NB4 (cell line): ENCODE measurements around the gene LPP.

Experiments
- DNase-seq: peaks from one replicate; pipeline ENCODE4 v3.0.0; 2010; ENCODE audit warnings: low read depth
- H3K4me3 ChIP-seq: one replicate; pipeline ENCODE4 v1.5.1; 2011; ENCODE audit warnings: mild to moderate bottlenecking, low read depth, low read length, moderate library complexity
- MYC ChIP-seq: IDR thresholded peaks from 2 replicates; pipeline ENCODE4 v1.6.1; 2011; ENCODE audit warnings: low read depth, low read length
- POLR2A ChIP-seq: IDR thresholded peaks from 2 replicates; pipeline ENCODE4 v1.6.1; 2011; ENCODE audit warnings: mild to moderate bottlenecking; ENCODE audit not compliant: insufficient read length; ENCODE audit errors: extremely low read depth
- TF ChIP-seq, protein P1 (sequence below): IDR thresholded peaks from 2 replicates; pipeline ENCODE4 v1.6.1; 2011; ENCODE audit warnings: low read depth, low read length
- TF ChIP-seq, protein P2 (sequence below): IDR thresholded peaks from one replicate; pipeline ENCODE4 v1.5.1; 2012; ENCODE audit warnings: low read depth, low read length

Gene LPP

DNA sequence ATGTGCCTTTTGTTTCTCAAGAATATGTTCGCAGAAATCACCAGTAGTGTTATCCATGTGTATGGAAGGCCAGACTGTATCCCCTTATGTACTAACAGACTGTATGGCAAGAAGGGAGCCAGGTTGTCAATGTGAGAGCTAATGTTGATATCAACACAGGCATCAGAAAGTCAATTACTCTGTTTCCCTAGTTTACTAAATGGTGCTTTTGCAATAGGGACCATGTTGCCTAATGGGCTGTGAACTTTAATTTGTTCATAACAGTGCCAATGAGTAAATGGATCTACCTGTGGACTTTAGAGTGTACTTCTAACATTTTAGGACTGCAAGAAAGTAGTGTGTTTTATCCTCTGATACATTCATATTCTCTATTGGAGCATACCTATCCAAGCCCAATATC is 586.1 kb downstream of the LPP start:
- no peak for DNase-seq
- TF ChIP-seq MYC (no peak), POLR2A (no peak)
- TF ChIP-seq, protein P1, sequence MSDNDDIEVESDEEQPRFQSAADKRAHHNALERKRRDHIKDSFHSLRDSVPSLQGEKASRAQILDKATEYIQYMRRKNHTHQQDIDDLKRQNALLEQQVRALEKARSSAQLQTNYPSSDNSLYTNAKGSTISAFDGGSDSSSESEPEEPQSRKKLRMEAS: no peak
- TF ChIP-seq, protein P2, sequence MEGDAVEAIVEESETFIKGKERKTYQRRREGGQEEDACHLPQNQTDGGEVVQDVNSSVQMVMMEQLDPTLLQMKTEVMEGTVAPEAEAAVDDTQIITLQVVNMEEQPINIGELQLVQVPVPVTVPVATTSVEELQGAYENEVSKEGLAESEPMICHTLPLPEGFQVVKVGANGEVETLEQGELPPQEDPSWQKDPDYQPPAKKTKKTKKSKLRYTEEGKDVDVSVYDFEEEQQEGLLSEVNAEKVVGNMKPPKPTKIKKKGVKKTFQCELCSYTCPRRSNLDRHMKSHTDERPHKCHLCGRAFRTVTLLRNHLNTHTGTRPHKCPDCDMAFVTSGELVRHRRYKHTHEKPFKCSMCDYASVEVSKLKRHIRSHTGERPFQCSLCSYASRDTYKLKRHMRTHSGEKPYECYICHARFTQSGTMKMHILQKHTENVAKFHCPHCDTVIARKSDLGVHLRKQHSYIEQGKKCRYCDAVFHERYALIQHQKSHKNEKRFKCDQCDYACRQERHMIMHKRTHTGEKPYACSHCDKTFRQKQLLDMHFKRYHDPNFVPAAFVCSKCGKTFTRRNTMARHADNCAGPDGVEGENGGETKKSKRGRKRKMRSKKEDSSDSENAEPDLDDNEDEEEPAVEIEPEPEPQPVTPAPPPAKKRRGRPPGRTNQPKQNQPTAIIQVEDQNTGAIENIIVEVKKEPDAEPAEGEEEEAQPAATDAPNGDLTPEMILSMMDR: no peak
- no peak overlapping the region for H3K4me3 ChIP-seq

DNA sequence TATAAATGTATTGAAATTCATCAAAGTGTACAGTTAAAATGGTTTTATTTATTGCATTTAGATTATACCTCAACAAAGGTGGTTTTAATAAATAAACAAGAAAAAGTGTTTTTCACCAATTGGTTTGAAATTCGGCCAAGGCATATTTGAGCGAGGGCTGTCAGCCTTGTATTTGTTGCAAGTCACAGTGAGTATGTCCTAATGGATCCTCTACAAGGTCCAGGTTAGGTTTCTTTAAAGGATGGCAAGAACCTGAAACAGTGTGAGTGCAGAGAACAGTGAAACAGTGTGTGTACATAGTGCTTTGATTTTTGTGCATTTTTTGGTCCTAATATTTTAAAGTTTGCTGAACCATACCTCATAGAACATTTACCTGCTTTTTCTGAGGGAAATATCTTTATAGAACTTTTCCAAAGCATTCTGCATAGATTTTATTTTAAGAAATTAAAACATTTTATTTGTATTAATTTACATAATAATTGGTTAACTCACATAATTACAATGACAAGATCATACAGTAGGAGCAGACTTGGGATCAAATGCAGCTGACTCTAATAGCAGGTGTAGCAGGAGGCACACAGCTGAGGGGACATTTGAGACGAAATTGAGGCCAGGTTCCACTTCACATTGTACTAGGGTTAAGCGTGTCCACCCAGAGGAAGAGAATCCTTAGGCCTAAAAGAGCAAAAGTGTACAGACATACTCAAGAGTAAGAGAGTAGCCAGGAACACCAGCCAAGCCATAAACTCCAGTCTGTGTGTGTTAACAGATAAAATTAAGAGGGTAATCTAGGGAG is 589.0 kb downstream of the LPP start:
- DNase-seq: no peak
- H3K4me3 ChIP-seq: no peak overlapping the region
- no peak for TF ChIP-seq POLR2A
- no peak for TF ChIP-seq MYC
- TF ChIP-seq, protein P2: no peak
- TF ChIP-seq, protein P1: no peak

DNA sequence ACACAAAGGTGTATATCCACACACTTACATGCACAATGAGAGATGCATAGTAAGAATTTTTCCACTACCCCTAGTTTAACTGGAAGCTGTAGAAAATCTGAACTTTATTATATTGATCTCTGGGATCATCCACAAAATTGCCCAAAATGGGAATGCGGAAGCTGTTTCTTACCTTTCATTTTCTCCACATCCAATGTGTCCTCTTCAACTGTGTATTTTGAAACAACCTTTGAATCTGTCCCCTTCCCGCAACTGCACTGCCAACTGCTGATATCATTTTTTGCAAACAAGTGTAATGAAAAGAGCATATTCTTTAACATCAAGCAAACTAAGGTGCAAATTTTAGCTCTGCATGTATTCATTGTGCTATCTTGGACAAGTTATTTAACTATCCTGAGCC is 590.2 kb downstream of the LPP start:
- DNase-seq: no peak
- H3K4me3 ChIP-seq: no peak overlapping the region
- TF ChIP-seq POLR2A: no peak
- no peak for TF ChIP-seq MYC
- TF ChIP-seq, protein P1: no peak
- TF ChIP-seq, protein P2: no peak

DNA sequence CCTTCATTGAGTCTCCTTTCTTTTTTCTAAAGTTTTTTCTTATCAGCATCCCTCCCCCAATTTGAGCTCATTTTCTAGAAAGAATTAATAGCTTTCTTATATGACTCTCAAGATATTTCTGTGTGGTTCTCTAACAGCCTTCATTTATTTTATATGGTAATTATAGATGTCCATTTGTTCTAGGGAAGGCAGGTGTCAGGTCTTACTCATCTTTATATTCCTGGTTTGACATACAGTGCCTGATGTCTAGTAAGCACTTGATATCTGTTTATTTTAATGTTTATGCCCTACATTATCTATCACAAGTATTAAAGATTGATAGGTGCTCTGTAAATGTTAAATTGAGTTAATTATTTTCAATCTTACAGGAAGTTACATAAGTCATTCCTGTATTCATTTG is 591.1 kb downstream of the LPP start:
- TF ChIP-seq, protein P2: no peak
- TF ChIP-seq POLR2A: no peak
- no peak for TF ChIP-seq MYC
- TF ChIP-seq, protein P1: no peak
- no peak overlapping the region for H3K4me3 ChIP-seq
- DNase-seq: no peak

DNA sequence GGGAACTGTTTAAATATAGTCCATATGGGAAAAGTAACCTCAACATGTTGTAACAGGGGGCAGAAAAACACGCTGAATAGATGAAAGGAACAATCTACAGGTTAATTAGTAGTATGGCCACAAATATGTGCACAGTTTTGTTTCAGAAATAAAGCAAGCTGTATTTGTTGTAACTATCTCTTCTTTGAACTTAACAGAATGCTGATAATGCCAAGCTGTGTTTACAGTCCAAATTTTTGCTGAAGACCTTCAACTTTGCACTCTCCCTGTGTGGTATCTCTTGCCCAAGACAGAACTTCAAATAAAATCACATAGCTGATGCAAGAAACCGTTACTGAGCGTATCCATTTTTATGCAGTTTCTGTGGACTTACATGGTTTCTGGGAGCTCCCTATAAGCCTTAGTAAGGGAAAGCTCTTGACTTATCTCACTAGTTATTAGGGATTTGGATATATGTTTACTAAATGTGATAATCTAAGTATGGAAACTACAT is 592.4 kb downstream of the LPP start:
- H3K4me3 ChIP-seq: no peak overlapping the region
- DNase-seq: no peak
- TF ChIP-seq, protein P2: no peak
- no peak for TF ChIP-seq MYC
- TF ChIP-seq, protein P1: no peak
- no peak for TF ChIP-seq POLR2A

DNA sequence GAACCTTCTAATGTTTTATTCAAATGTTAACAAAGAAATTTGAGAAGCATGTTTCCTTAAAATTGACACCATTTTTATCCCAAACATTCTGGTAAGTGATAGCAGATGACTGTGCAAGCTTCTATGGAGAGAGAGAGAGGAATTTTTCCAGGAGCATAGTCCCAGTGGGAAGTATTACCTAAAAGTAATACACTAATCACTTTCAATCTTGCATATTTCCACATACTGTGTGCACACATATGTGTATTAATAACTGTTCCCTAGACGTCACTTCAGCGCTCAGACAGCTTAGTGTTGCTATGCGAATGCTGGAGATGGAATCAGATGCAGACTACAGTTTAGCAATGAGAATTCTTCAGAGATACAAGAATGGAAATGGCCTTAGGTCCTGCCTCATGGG is 593.5 kb downstream of the LPP start:
- TF ChIP-seq, protein P2: no peak
- TF ChIP-seq, protein P1: no peak
- TF ChIP-seq MYC (no peak), POLR2A (no peak)
- DNase-seq: no peak
- no peak overlapping the region for H3K4me3 ChIP-seq
